ENCODE measurements around the gene ZNF385A.

ZNF385A gene

DNA sequence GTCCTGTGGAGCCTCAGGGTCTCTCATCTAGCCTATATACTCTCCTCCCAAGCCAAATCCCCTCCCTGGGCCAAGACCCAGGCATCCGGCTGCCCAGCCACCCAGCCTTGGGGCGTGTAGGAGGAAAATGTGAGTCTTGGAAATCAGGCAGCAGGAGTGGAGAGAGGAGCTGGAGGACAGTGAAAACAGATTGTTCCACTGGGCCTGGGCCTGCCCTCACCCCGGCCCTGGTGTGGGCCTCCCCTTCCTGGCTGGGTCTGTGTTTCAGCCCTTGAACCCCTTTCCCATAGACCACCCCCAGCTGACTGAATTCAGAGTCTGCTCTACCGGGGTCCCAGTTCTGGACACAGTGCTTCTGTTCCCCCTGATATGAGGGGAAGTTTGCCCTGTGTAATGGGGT, 27.8 kb upstream of the ZNF385A start:
- no peaks in the 10 kb centered on the region for H3K9me3 ChIP-seq (ENCODE audit: control insufficient read depth, insufficient read depth, low read depth, low read length)
- CTCF ChIA-PET, result interaction anchor here (0.5 to 14.5 kb wide), 6 partner anchors 10 to 1386 kb away, joined by 3 to 227 read pairs (median 4); no protein-coding TSS in a partner anchor
- TF ChIP-seq SCRT2 (tag by site-specific recombination; IDR thresholded peaks at IDR 0.05) (no peak), ZNF133 (tag by site-specific recombination; IDR thresholded peaks at IDR 0.05) (no peak), ZNF629 (tag by site-specific recombination; IDR thresholded peaks at IDR 0.05) (no peak), KLF1 (tag by site-specific recombination; IDR thresholded peaks at IDR 0.05) (no peak), ZFP37 (tag by site-specific recombination; IDR thresholded peaks at IDR 0.05) (no peak), ZNF302 (tag by site-specific recombination; IDR thresholded peaks at IDR 0.05; ENCODE audit: low read depth) (no peak), ZBTB1 (tag by site-specific recombination; IDR thresholded peaks at IDR 0.05) (no peak), ZNF335 (tag by site-specific recombination; conservative IDR thresholded peaks at IDR 0.05) (no peak), ZNF324 (tag by site-specific recombination; IDR thresholded peaks at IDR 0.05) (no peak), ZNF544 (tag by site-specific recombination; IDR thresholded peaks at IDR 0.05) (no peak), YY2 (tag by site-specific recombination; IDR thresholded peaks at IDR 0.05) (no peak), ZNF354C (tag by site-specific recombination; IDR thresholded peaks at IDR 0.05; ENCODE audit: borderline replicate concordance, low read depth) (no peak), KLF7 (tag by site-specific recombination; IDR thresholded peaks at IDR 0.05; ENCODE audit: borderline replicate concordance) (no peak), ZNF292 (tag by site-specific recombination; IDR thresholded peaks at IDR 0.05; ENCODE audit: borderline replicate concordance, low read depth) (no peak), ZFP41 (tag by site-specific recombination; IDR thresholded peaks at IDR 0.05; ENCODE audit: borderline replicate concordance) (no peak), KLF9 (tag by site-specific recombination; IDR thresholded peaks at IDR 0.05; ENCODE audit: low read depth) (no peak), YY1 (tag by site-specific recombination; IDR thresholded peaks at IDR 0.05) (no peak)
- POLR2A ChIA-PET, result no interaction called here
- H3K4me1 ChIP-seq (ENCODE audit: control insufficient read depth, insufficient read depth, low read length), result no peaks in the 10 kb centered on the region; the same call in 1 of the 2 replicates
- no peak overlapping the region for H3K27ac ChIP-seq (ENCODE audit: extremely low read depth, low read depth, low read length)
- peaks cover 6 to 27% of the 10 kb centered on the region in 2 experiments; a peak in 2 of 3 replicates for H3K36me3 ChIP-seq (ENCODE audit: control insufficient read depth in 2 of 2, insufficient read depth in 1 of 2, low read length in 2 of 2)
- H3K4me3 ChIP-seq (ENCODE audit: low read depth, low read length), result no peak overlapping the region

GRCh38 chr12:54411391-54412241, 27.1 kb upstream of the ZNF385A start:
- H3K27ac ChIP-seq (ENCODE audit: extremely low read depth, low read depth, low read length), result no peak overlapping the region
- H3K9me3 ChIP-seq (ENCODE audit: control insufficient read depth, insufficient read depth, low read depth, low read length), result no peaks in the 10 kb centered on the region
- ChIA-PET POLR2A (no interaction called here), CTCF (interaction anchor here (0.7 to 14.5 kb wide), 7 partner anchors 8 to 29 kb away, joined by 3 to 227 read pairs (median 4); no protein-coding TSS in a partner anchor)
- H3K36me3 ChIP-seq (ENCODE audit: control insufficient read depth in 2 of 2, insufficient read depth in 1 of 2, low read length in 2 of 2), result peaks cover 10 to 35% of the 10 kb centered on the region in 2 experiments
- H3K4me1 ChIP-seq (ENCODE audit: control insufficient read depth, insufficient read depth, low read length), result no peaks in the 10 kb centered on the region
- H3K4me3 ChIP-seq (ENCODE audit: low read depth, low read length), result no peak overlapping the region
- TF ChIP-seq GLI4 (tag by site-specific recombination; IDR thresholded peaks at IDR 0.05), result no peak
- no peak for TF ChIP-seq ZNF266 (tag by site-specific recombination; IDR thresholded peaks at IDR 0.05; ENCODE audit: low read depth)
- no peak for TF ChIP-seq ZNF521 (tag by site-specific recombination; IDR thresholded peaks at IDR 0.05)
- no peak for TF ChIP-seq ZNF324 (tag by site-specific recombination; IDR thresholded peaks at IDR 0.05)
- TF ChIP-seq ZNF629 (tag by site-specific recombination; IDR thresholded peaks at IDR 0.05), result no peak
- no peak for TF ChIP-seq ZNF677 (tag by site-specific recombination; IDR thresholded peaks at IDR 0.05)
- TF ChIP-seq KLF16 (tag by site-specific recombination; IDR thresholded peaks at IDR 0.05), result no peak
- no peak for TF ChIP-seq ZFP37 (tag by site-specific recombination; IDR thresholded peaks at IDR 0.05)
- no peak for TF ChIP-seq SCRT2 (tag by site-specific recombination; IDR thresholded peaks at IDR 0.05)
- TF ChIP-seq, protein P1, sequence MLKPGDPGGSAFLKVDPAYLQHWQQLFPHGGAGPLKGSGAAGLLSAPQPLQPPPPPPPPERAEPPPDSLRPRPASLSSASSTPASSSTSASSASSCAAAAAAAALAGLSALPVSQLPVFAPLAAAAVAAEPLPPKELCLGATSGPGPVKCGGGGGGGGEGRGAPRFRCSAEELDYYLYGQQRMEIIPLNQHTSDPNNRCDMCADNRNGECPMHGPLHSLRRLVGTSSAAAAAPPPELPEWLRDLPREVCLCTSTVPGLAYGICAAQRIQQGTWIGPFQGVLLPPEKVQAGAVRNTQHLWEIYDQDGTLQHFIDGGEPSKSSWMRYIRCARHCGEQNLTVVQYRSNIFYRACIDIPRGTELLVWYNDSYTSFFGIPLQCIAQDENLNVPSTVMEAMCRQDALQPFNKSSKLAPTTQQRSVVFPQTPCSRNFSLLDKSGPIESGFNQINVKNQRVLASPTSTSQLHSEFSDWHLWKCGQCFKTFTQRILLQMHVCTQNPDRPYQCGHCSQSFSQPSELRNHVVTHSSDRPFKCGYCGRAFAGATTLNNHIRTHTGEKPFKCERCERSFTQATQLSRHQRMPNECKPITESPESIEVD (tag by site-specific recombination; IDR thresholded peaks at IDR 0.05), result no peak
- no peak for TF ChIP-seq PBX3 (CRISPR knock-in tag; IDR thresholded peaks at IDR 0.05)
- TF ChIP-seq GLIS2 (tag by site-specific recombination; IDR thresholded peaks at IDR 0.05), result peak; percentile 67
- no peak for TF ChIP-seq MYNN (tag by site-specific recombination; IDR thresholded peaks at IDR 0.05; ENCODE audit: borderline replicate concordance)
- TF ChIP-seq ZBTB11 (tag by site-specific recombination; conservative IDR thresholded peaks at IDR 0.05; ENCODE audit: low read depth), result no peak
